Islet of Langerhans (tissue), 1 donor: ENCODE data around the gene DXO.
"Not testable (repeated sequence)": the region's sequence is repeated elsewhere in the genome, so short reads cannot be mapped to it uniquely, and the experiment has no call there.

Experiments
- FAIRE-seq: peaks from one replicate; lab custom pipeline; 2011; peaks lifted over from hg19 to GRCh38; lab: Jason Lieb, UNC

Gene DXO

DNA sequence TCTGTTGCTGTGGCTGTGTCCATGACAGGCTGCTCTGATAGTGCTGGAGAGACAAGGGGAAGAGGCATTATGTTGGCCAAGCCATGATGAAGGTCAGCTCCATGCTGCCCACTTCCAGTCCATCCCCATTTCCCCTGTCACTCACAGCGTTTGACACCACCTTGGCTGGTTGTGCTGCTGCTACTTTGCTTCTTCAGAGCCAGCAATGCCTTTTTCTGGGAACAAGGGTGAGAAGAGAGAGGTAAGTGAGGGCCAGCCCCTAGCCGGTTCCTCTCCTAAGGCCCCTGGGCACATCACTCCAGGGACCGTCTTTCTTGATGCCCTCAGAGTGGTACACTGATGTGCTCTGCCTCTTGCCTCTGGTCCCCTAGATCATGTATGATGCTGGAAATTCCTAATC, 15.1 kb downstream of the DXO start:
- no peak for FAIRE-seq

DNA sequence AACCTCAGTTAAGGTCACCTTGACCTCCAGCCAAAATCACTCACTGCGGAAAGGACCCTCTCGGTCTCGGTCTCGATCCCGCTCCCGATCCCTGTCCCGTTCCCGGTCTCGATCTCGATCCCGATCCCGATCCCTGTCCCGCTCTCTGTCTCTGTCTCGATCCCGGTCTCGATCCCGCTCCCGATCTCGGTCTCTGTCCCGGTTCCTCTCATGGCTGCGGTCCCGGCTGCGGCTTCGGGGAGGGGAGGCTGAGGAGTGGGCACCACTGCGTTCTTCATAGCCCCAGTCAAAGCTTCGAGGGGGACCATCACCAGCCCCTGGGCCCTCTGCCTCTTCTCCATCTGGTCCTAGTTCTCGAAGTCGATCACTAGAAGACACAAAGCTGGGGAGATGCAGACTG, 17.4 kb downstream of the DXO start:
- FAIRE-seq, result no peak

DNA sequence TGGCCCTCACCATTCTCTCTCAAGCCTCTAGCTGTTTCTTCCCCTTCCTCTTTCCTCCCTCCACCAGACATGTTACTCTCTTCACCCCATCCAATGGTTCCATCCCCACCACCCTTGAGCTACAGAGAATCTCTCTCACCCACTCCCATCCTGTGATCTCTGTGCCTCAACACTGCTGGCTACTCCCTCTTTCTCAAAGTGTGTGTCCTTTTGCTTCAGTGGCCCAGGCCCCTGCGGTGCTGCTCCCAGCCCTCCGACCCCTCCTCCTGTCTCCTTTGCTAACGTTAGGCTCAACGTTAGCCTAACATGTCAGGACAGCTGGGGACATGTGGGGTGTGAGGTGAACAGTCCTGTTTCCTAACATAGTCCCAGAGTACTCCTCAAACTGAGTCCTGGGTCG, 19.0 kb downstream of the DXO start:
- FAIRE-seq, result no peak

DNA sequence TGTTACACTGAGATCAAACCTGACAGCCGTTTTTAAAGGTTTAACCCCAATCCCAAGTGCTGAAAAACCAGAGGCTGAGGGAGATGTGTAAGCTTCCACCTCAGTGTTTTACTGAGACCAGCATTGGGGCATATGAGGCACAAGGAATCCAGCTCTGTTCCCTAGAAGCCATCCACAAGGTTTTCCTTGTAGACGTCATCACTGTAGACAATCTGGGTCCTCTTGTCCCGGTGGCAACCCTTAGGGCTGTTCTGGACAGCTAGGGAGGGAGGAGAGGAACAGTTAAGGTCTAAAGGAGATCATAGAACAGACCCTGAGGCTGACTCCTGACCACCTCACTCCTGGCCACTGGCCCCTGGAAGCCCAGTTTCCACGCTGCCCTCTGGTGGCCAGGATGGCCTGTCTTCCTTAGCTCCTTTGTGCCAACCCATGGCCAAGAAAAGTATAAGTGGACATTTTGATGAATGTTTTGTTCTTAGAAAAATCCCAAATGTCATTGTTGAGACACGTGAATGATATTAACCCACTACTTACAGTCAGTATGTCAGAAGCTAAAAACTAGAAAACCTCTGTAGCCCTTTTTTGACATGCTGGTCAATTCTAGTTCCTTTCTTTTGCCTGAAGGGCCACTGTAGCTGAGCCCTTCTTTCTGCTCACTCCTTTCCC, 19.7 kb downstream of the DXO start:
- FAIRE-seq, result no peak

DNA sequence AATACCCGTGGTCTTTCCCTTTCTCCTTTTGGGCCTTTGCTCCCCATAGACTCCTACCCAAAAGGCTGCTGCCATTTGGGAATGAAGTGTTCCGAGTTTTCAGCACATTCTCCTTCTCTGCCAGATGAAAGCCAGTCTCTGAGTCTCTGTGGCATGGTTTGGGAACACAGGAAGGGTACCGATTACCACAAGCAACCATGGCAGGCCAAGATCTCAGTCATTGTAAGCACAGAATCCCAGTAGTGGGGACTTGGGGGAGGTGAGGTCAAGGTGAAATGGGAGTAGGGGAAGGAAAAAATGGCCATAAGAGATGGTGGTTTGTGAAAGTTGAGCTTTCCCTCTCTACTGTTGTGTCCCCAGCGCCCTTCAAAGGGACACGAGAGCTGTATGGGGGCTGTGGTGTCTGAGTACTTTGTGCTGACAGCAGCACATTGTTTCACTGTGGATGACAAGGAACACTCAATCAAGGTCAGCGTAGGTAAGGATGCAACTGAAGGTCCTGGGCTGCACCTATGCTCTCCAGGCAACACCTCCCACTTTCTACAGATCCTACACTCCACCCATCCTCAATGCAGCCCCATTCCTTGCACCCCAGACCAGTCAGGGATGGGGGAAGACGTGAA, 21.9 kb downstream of the DXO start:
- FAIRE-seq, result no peak

DNA sequence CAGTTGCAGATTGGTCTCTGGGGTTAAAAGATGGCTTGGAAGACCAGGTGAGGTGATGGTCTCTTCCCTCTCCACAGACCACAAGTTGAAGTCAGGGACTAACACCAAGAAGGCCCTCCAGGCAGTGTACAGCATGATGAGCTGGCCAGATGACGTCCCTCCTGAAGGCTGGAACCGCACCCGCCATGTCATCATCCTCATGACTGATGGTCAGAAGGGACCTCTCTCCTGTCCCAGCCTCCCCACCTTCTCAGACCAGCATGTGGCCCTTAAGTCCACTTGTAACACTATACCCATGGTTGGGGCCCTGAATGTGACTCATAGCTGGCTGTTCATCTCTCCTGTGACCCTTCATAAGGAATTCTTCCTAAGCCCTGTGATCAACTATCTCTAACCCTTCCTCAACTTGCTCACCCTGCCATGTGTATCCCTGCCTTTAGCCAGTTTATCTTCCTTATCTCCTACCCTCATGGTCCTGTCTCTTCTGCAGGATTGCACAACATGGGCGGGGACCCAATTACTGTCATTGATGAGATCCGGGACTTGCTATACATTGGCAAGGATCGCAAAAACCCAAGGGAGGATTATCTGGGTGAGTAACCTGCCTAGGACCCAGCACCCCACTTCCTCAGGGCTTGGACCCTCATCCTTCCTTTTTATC, 23.1 kb downstream of the DXO start:
- FAIRE-seq, result no peak

DNA sequence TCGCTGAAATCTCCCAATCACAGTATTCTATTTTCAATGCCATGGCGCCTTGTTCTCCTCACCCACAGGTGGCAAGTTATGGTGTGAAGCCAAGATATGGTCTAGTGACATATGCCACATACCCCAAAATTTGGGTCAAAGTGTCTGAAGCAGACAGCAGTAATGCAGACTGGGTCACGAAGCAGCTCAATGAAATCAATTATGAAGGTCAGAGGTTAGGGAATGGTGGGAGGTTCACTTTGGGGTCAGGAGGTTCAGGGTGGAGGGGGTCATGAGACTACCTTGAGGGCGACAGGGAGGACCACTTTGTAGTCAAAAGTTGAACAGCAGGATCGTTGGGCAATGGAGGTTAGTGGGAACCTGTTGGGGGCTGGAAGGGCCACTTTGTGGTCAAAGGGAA, 23.6 kb downstream of the DXO start:
- no peak for FAIRE-seq

DNA sequence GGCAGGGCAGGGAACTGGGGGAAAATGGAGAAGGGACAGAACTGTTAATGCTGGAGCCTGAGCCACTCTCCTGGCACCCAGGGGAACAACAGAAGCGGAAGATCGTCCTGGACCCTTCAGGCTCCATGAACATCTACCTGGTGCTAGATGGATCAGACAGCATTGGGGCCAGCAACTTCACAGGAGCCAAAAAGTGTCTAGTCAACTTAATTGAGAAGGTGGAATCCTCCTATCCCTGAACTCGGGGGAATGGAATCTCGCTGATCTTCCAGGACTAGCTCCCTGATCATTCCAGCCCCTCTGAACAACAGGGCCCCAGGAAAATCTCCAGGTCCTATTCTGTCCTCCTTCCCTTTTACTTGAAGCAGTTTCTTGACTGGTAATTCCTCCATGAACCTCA, 24.1 kb downstream of the DXO start:
- FAIRE-seq, result no peak

DNA sequence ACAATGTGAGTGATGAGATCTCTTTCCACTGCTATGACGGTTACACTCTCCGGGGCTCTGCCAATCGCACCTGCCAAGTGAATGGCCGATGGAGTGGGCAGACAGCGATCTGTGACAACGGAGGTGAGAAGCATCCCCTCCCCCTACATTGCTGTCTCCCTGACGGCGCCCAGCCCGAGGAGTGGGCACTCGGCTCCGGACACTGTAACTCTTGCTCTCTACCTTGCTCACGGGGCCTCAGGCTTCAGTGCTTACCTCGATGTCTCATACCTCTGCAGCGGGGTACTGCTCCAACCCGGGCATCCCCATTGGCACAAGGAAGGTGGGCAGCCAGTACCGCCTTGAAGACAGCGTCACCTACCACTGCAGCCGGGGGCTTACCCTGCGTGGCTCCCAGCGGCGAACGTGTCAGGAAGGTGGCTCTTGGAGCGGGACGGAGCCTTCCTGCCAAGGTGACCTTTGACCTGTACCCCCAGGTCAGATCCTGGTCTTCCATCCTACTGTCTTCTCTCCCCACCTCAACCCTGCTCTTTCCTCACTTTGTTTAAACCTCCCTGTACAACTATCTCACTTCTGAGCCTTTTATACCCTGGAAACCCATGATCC, 24.8 kb downstream of the DXO start:
- no peak for FAIRE-seq

DNA sequence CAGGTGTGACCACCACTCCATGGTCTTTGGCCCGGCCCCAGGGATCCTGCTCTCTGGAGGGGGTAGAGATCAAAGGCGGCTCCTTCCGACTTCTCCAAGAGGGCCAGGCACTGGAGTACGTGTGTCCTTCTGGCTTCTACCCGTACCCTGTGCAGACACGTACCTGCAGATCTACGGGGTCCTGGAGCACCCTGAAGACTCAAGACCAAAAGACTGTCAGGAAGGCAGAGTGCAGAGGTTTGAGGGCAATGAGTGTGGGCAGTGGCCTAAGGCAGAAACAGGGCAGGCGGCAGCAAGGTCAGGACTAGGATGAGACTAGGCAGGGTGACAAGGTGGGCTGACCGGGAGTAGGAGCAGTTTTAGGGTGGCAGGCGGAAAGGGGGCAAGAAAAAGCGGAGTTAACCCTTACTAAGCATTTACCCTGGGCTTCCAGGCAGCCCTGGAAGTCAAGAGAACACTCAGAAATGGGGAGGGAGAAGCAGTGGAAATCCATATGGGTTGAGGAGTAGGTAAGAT, 25.5 kb downstream of the DXO start:
- no peak for FAIRE-seq

DNA sequence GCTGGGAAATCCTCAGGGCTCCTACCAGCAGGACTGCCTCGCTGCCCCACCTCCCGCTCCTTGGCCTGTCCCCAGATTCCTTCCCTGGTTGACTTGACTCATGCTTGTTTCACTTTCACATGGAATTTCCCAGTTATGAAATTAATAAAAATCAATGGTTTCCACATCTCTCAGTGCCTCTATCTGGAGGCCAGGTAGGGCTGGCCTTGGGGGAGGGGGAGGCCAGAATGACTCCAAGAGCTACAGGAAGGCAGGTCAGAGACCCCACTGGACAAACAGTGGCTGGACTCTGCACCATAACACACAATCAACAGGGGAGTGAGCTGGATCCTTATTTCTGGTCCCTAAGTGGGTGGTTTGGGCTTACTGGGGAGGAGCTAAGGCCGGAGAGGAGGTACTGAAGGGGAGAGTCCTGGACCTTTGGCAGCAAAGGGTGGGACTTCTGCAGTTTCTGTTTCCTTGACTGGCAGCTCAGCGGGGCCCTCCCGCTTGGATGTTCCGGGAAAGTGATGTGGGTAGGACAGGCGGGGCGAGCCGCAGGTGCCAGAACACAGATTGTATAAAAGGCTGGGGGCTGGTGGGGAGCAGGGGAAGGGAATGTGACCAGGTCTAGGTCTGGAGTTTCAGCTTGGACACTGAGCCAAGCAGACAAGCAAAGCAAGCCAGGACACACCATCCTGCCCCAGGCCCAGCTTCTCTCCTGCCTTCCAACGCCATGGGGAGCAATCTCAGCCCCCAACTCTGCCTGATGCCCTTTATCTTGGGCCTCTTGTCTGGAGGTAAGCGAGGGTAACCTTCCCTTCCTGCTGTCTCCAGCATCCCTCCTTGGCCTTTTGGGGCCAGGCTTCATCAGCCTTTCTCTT, 26.2 kb downstream of the DXO start, which contains the start of gene CFB:
TSS of gene CFB (plus strand) at position 589 of the 863 bp plus-strand sequence. CDS start at position 716, 127 bp downstream.
- no peak for FAIRE-seq

DNA sequence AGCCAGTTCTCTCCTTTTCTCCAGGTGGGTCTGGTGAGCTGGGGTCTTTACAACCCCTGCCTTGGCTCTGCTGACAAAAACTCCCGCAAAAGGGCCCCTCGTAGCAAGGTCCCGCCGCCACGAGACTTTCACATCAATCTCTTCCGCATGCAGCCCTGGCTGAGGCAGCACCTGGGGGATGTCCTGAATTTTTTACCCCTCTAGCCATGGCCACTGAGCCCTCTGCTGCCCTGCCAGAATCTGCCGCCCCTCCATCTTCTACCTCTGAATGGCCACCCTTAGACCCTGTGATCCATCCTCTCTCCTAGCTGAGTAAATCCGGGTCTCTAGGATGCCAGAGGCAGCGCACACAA, 26.8 kb downstream of the DXO start:
- no peak for FAIRE-seq

DNA sequence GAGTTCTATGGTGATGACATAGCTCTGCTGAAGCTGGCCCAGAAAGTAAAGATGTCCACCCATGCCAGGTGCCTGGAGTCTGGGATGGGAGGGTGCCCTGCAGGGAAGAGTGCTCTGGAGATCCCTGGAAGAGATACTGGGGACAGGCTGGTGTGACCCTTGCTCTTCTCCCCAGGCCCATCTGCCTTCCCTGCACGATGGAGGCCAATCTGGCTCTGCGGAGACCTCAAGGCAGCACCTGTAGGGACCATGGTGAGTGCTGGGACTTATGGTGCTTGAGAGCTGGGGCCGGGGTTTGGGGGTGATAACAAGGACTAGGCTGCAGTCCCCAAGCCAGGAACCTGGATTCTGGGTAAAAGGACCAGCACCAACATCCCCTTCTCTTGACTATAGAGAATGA, 28.2 kb downstream of the DXO start:
- FAIRE-seq, result no peak

DNA sequence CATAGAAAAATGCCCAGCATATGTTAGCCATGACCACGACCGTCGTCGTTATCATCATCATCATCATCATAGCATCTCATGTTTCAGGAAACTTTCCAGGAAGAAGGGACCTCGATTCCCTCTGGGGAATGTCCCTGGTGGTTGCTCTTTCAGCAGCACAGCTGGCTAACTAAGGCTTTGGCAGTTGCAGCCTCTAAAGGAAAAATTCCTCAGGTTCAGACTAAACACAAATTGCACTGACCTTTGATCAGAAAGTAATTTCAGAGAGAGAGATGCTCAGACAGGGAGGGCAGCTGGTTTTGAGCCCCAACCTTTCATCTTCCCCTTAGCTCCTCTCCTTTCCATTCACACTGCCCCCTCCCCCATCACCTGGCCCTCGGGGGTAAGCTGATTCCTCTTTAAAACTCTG, 31.7 kb downstream of the DXO start:
- FAIRE-seq, result no peak

DNA sequence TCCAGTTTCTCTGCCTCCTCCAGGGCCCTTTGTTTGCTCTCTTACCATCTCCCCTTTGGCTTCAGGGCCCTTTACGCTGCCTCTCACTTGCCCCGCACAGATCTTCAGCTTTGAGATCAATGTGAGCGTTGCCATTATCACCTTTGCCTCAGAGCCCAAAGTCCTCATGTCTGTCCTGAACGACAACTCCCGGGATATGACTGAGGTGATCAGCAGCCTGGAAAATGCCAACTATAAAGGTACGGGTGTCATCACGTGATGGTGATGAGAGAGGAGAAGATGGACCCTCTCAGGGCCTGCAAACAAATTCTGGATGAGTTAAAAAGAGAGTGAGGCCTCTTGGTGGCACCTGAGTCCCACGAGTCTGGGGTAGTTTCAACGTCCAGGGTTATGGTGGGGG, 36.1 kb downstream of the DXO start:
- no peak for FAIRE-seq

DNA sequence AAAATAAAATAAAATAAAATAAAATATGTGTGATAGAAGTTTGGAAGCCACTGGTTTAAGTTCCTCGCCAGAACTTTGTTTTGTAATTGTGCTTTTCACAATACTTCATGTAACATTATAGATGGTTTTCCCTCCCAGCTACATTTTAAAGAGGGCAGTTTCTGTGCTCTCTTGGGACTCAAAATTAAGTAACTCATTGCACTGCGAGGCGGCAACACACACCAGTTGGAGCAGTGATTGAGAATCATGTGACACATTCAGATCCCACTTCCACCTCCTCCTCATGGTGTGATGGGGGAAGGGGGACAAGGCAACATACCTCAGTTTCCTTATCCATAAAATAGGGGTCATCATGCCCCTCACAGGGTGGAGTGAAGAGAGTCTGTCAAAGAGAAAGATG, 36.9 kb downstream of the DXO start:
- no peak for FAIRE-seq

DNA sequence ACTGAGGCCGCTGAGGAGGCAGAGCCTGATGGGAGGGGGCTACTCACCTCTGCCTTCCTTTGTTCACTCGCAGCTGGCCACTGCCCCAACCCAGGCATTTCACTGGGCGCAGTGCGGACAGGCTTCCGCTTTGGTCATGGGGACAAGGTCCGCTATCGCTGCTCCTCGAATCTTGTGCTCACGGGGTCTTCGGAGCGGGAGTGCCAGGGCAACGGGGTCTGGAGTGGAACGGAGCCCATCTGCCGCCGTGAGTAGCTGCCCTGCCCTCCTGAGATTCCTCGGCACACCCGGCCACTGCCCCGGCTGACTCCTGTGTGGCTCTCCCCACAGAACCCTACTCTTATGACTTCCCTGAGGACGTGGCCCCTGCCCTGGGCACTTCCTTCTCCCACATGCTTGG, 38.4 kb downstream of the DXO start:
- no peak for FAIRE-seq

DNA sequence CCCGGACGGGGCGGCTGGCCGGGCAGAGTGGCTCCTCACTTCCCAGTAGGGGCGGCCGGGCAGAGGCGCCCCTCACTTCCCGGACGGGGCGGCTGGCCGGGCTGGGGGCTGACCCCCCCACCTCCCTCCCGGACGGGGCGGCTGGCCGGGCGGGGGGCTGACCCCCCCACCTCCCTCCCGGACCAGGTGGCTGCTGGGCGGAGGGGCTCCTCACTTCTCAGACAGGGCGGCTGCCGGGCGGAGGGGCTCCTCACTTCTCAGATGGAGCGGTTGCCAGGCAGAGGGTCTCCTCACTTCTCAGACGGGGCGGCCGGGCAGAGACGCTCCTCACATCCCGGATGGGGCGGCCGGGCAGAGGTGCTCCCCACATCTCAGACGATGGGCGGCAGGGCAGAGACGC, 39.8 kb downstream of the DXO start:
- not testable (repeated sequence) for FAIRE-seq

DNA sequence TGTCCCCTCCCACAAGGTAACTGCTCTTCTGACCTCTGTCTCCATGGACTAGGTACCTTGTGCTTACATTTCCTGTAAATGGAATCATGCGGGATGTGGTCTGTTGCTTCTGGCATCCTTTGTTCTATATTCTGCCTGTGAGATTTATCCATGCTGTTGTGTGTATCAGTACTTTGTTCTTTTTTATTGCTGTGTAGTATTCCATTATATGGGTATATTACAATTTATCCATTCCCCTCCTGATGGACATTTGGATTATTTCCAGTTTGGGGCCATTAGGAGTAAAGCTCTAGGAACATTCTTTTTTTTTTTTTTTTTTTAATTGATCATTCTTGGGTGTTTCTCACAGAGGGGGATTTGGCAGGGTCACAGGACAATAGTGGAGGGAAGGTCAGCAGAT, 41.0 kb downstream of the DXO start:
- no peak for FAIRE-seq

DNA sequence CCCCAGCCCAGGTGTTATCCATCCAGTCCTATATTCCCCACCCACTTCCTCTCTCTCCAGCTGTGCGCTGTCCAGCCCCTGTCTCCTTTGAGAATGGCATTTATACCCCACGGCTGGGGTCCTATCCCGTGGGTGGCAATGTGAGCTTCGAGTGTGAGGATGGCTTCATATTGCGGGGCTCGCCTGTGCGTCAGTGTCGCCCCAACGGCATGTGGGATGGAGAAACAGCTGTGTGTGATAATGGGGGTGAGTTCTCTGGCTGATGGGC, 43.3 kb downstream of the DXO start:
- FAIRE-seq, result no peak

DNA sequence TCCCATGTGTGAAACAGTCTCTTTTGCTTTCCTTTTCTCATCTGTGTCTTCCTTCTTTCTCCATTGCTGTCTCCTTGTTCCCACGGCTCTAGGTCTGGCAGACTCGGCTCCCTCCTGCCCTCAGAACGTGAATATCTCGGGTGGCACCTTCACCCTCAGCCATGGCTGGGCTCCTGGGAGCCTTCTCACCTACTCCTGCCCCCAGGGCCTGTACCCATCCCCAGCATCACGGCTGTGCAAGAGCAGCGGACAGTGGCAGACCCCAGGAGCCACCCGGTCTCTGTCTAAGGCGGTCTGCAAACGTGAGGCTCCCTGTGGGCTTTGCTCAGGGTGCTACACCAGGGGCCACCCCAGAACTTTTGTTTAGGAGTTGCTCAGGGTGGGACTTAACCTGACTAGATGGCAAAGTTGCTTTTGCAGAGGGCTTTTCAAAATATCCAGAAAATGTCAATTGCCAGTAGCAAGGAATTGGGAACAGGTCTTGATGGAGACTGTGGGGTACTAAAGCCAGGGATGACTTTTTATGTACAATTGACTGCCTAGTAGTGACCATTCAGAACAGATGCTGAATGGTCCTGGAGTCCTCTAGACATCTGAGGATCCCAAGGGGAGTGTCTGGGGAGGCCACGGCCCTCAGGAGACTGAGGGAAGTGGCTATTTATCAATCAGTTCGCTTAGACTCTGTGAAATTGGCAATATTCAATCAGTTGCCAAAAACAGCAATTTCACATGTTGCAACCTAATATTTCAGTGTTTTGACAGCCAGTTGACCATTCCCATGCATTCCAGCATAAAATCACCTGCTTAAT, 43.9 kb downstream of the DXO start:
- no peak for FAIRE-seq
